CD14-positive monocyte (primary cell): ENCODE results near the gene CD248. TPM values are rescaled to one million over a fixed set of nuclear protein-coding genes. Genes with fewer than 3 reads are reported as not detected.
A peak's percentile ranks its signal among the peaks of the same experiment; 100 is the strongest.

ENCODE experiments used
- DNase-seq, 3 donors: peaks; one replicate each; pipeline ENCODE4 v3.0.0-alpha.2; 2011 to 2022
- H2AFZ ChIP-seq: 2 replicates; pipeline ENCODE4 v1.6.0; 2012; ENCODE audit warnings: mild to moderate bottlenecking, low read depth, low read length, inconsistent platforms; ENCODE audit not compliant: insufficient read depth, poor library complexity, severe bottlenecking
- H3K27ac ChIP-seq, 2 donors: 1 replicate in 1 of 2; 2 replicates in 1 of 2; pipeline ENCODE4 v1.5.1; 2012 to 2013; ENCODE audit warnings: low read length in 2 of 2, control low read depth in 1 of 2, inconsistent platforms in 1 of 2, low read depth in 1 of 2, mild to moderate bottlenecking in 1 of 2
- H3K27me3 ChIP-seq, 2 donors: one replicate each; pipeline versions ENCODE4 v1.6.0 to v1.6.1; 2011 to 2013; ENCODE audit warnings: low read length in 2 of 2; ENCODE audit not compliant: control insufficient read depth in 2 of 2, insufficient read depth in 2 of 2
- H3K36me3 ChIP-seq, 2 donors: replicated peaks in 1 of 2; 1 replicate in 1 of 2; 2 replicates in 1 of 2; pipeline versions ENCODE4 v1.5.1 to v1.6.1; 2012 to 2013; ENCODE audit warnings: low read length in 2 of 2, control low read depth in 1 of 2, inconsistent platforms in 1 of 2, mild to moderate bottlenecking in 1 of 2; ENCODE audit not compliant: insufficient read depth in 2 of 2, control insufficient read depth in 1 of 2
- H3K4me1 ChIP-seq, 2 donors: 1 replicate in 1 of 2; 2 replicates in 1 of 2; pipeline versions ENCODE4 v1.5.1 to v1.6.1; 2012 to 2013; ENCODE audit warnings: low read length in 2 of 2, control low read depth in 1 of 2, inconsistent platforms in 1 of 2, mild to moderate bottlenecking in 1 of 2, moderate library complexity in 1 of 2; ENCODE audit not compliant: insufficient read depth in 2 of 2, control insufficient read depth in 1 of 2
- H3K4me2 ChIP-seq: replicated peaks from 2 replicates; pipeline ENCODE3; 2012; ENCODE audit warnings: low read length, moderate library complexity, mild to moderate bottlenecking; ENCODE audit not compliant: poor library complexity, severe bottlenecking; ENCODE audit errors: extremely low read depth
- H3K4me3 ChIP-seq, 3 experiments: fragments of 200-600 bp in 1 of 3; sonication (generic) in 1 of 3; replicated peaks in 1 of 3; 1 replicate in 2 of 3; 2 replicates in 1 of 3; pipeline ENCODE4 v1.5.1; 2011 to 2013; ENCODE audit warnings: low read length in 3 of 3, mild to moderate bottlenecking in 3 of 3, control low read depth in 2 of 3, low read depth in 2 of 3, inconsistent platforms in 1 of 3, moderate library complexity in 1 of 3
- H3K79me2 ChIP-seq: 2 replicates; pipeline ENCODE4 v1.6.0; 2012; ENCODE audit warnings: mild to moderate bottlenecking, control low read depth, inconsistent platforms, low read length, moderate library complexity; ENCODE audit not compliant: insufficient read depth
- H3K9ac ChIP-seq: 2 replicates; pipeline ENCODE4 v1.6.0; 2017; ENCODE audit warnings: low read length, mild to moderate bottlenecking; ENCODE audit not compliant: insufficient read depth, poor library complexity, severe bottlenecking
- H3K9me3 ChIP-seq, 2 donors: replicated peaks in 1 of 2; 1 replicate in 1 of 2; 2 replicates in 1 of 2; pipeline versions ENCODE4 v1.5.1 to v1.6.1; 2012 to 2013; ENCODE audit warnings: low read length in 2 of 2, control low read depth in 1 of 2; ENCODE audit not compliant: control insufficient read depth in 1 of 2, insufficient read depth in 1 of 2
- H4K20me1 ChIP-seq: 2 replicates; pipeline ENCODE4 v1.6.0; 2012; ENCODE audit warnings: mild to moderate bottlenecking, low read length, control low read depth, moderate library complexity; ENCODE audit not compliant: insufficient read depth
- H3K27ac Mint-ChIP-seq, 7 donors: one replicate each; pipeline ENCODE4 v1.8.0; 2020; ENCODE audit warnings: mild to moderate bottlenecking in 7 of 7, mixed read lengths in 7 of 7, moderate library complexity in 6 of 7, inconsistent platforms in 2 of 7
- H3K27me3 Mint-ChIP-seq, 3 donors: one replicate each; pipeline ENCODE4 v1.8.0; 2021 to 2022; ENCODE audit warnings: low read depth in 3 of 3, mild to moderate bottlenecking in 3 of 3, mixed read lengths in 3 of 3, moderate library complexity in 3 of 3, inconsistent platforms in 1 of 3
- H3K36me3 Mint-ChIP-seq, 2 donors: one replicate each; pipeline ENCODE4 v1.8.0; 2020; ENCODE audit warnings: mixed read lengths in 2 of 2, inconsistent platforms in 1 of 2, mild to moderate bottlenecking in 1 of 2
- H3K4me1 Mint-ChIP-seq: one replicate; pipeline ENCODE4 v1.8.0; 2020; ENCODE audit warnings: mild to moderate bottlenecking, mixed read lengths
- H3K4me3 Mint-ChIP-seq, 2 donors: one replicate each; pipeline ENCODE4 v1.8.0; 2020; ENCODE audit warnings: mild to moderate bottlenecking in 2 of 2, mixed read lengths in 2 of 2, moderate library complexity in 1 of 2
- H3K9me3 Mint-ChIP-seq, 7 donors: one replicate each; pipeline ENCODE4 v1.8.0; 2020 to 2022; ENCODE audit warnings: mixed read lengths in 7 of 7, mild to moderate bottlenecking in 6 of 7, moderate library complexity in 6 of 7, inconsistent platforms in 2 of 7
- CTCF ChIP-seq: fragments of 200-600 bp; IDR thresholded peaks from one replicate; pipeline ENCODE4 v1.8.0; 2022; ENCODE audit warnings: antibody characterized with exemption, mild to moderate bottlenecking
- WGBS: methylation state at CpG from one replicate; pipeline ENCODE4 v1.1.5; 2013; ENCODE audit warnings: missing lambda C conversion rate; ENCODE audit not compliant: insufficient coverage; 5-methylcytosine and 5-hydroxymethylcytosine counted together
- intact Hi-C, 2 donors: fragments of 100-400 bp; cut with micrococcal nuclease; formaldehyde crosslinking; loops; one replicate each; pipeline versions ENCODE4 v1.15.0 to v1.15.1; 2023
- polyA plus RNA-seq, 3 donors: library from polyadenylated mRNA; depleted of rRNA in 1 of 3; unstranded in 2 of 3; stranded (reverse) in 1 of 3; fragments of 300-500 nt in 2 of 3; fragments of >200 nt in 1 of 3; fragmentation: Illumina TruSeq in 2 of 3; gene quantifications; 1 replicate in 2 of 3; 2 replicates in 1 of 3; pipeline ENCODE4 v1.2.3, GENCODE V29; 2012 to 2021

The CD248 gene
- polyA plus RNA-seq, 3 donors = 0.05 to 0.13 TPM; not detected in 1

GRCh38 chr11:66315921-66316811, 678 bp downstream of the CD248 start:
- Histone ChIP-seq H3K4me1 (peaks cover 55 to 66% of the 10 kb centered on the region in 2 donors), H3K79me2 (no peaks in the 10 kb centered on the region), H3K4me3 (no peak overlapping the region), H3K9ac (no peak overlapping the region), H4K20me1 (no peaks in the 10 kb centered on the region), H3K36me3 (no peaks in the 10 kb centered on the region), H3K27me3 (no peaks in the 10 kb centered on the region), H3K9me3 (no peaks in the 10 kb centered on the region), H2AFZ (no peak overlapping the region), H3K4me2 (peak overlapping the region; percentile 58), H3K27ac (no peak overlapping the region)
- H3K9me3 Mint-ChIP-seq = peaks cover 0 to 7% (median 3%) of the 10 kb centered on the region in 7 donors
- 92% methylated on average over 48 of the region's 52 CpGs for whole genome bisulfite sequencing
- intact Hi-C loops = loop anchor here in 1 of 2 donors (10.0 kb wide), 1 partner anchor 69 kb away; no protein-coding TSS in a partner anchor
- no peak for DNase-seq
- H3K27ac Mint-ChIP-seq = no peak overlapping the region
- H3K36me3 Mint-ChIP-seq = peaks cover 0 to 2% of the 10 kb centered on the region in 2 donors
- peaks cover 48% of the 10 kb centered on the region for H3K4me1 Mint-ChIP-seq
- peaks cover 0 to 16% (median 13%) of the 10 kb centered on the region in 3 donors for H3K27me3 Mint-ChIP-seq
- peak overlapping the region in 1 of 2 donors; percentile 26 for H3K4me3 Mint-ChIP-seq
- TF ChIP-seq CTCF = no peak

- Histone ChIP-seq H3K4me1 (peaks cover 55 to 66% of the 10 kb centered on the region in 2 donors), H3K9ac (no peak overlapping the region), H3K9me3 (no peaks in the 10 kb centered on the region), H3K27ac (no peak overlapping the region), H2AFZ (no peak overlapping the region), H3K4me3 (no peak overlapping the region), H3K79me2 (no peaks in the 10 kb centered on the region), H3K36me3 (no peaks in the 10 kb centered on the region), H3K27me3 (no peaks in the 10 kb centered on the region), H3K4me2 (no peak overlapping the region), H4K20me1 (no peaks in the 10 kb centered on the region)
- DNase-seq = no peak
- peak overlapping the region in 2 of 7 donors; percentile 52 to 87 for H3K27ac Mint-ChIP-seq
- no peak for TF ChIP-seq CTCF
- peaks cover under 1 to 16% (median 13%) of the 10 kb centered on the region in 3 donors for H3K27me3 Mint-ChIP-seq
- peaks cover 48% of the 10 kb centered on the region for H3K4me1 Mint-ChIP-seq
- peaks cover 0 to 7% (median 3%) of the 10 kb centered on the region in 7 donors for H3K9me3 Mint-ChIP-seq
- peaks cover 0 to 2% of the 10 kb centered on the region in 2 donors for H3K36me3 Mint-ChIP-seq
- peak overlapping the region in 1 of 2 donors; percentile 31 for H3K4me3 Mint-ChIP-seq
- 98% methylated on average over 8 of the region's 14 CpGs for WGBS
- intact Hi-C loops = loop anchor here in 1 of 2 donors (10.0 kb wide), 1 partner anchor 69 kb away; no protein-coding TSS in a partner anchor
Measured at GRCh38 chr11:66315498-66315885, 1.4 kb downstream of the CD248 start.
